SU-DHL-6 (cell line): ENCODE measurements around the gene NKX1-2.

Source experiments
- CTCF ChIP-seq: fragments of 200-600 bp; sonication (generic); IDR thresholded peaks from one replicate; pipeline ENCODE4 v1.5.1; 2017; ENCODE audit warnings: antibody characterized with exemption, mild to moderate bottlenecking, low read length, moderate library complexity; ENCODE audit not compliant: insufficient read depth, poor library complexity, severe bottlenecking
- EZH2phosphoT487 ChIP-seq: fragments of 200-600 bp; sonication (generic), shearing (Covaris generic); conservative IDR thresholded peaks from 2 replicates; pipeline ENCODE4 v1.6.1; 2018; ENCODE audit warnings: mild to moderate bottlenecking, antibody characterized with exemption, low read length, moderate library complexity, mixed read lengths

- TF ChIP-seq CTCF = no peak
- no peak for TF ChIP-seq EZH2phosphoT487
These were observed 46.8 kb upstream of the NKX1-2 start for GRCh38 chr10:124496620-124497019.
